ENCODE measurements around the gene PSMD9.

Gene PSMD9

GRCh38 chr12:121957861-121958515 is 69.4 kb downstream of the PSMD9 start:
- Histone ChIP-seq H3F3A (ENCODE audit: low read depth) (no peaks in the 10 kb centered on the region), H2AFZ (ENCODE audit: low read length) (no peak overlapping the region), H3K36me3 (ENCODE audit: insufficient read depth, low read length) (no peaks in the 10 kb centered on the region), H3K4me2 (ENCODE audit: low read depth, low read length, poor library complexity, severe bottlenecking) (no peak overlapping the region), H3K4me3 (ENCODE audit: low read length, poor library complexity, severe bottlenecking) (no peak overlapping the region), H3K4me1 (ENCODE audit: insufficient read depth, low read length, poor library complexity, severe bottlenecking) (no peaks in the 10 kb centered on the region), H3K9me3 (ENCODE audit: insufficient read depth, low read depth, low read length) (no peaks in the 10 kb centered on the region), H3K79me2 (ENCODE audit: insufficient read depth, low read length) (no peaks in the 10 kb centered on the region), H4K20me1 (ENCODE audit: insufficient read depth, low read length, poor library complexity, severe bottlenecking) (no peaks in the 10 kb centered on the region), H3K9ac (ENCODE audit: low read depth, low read length, poor library complexity, severe bottlenecking) (no peak overlapping the region), H3K27me3 (ENCODE audit: insufficient read depth, low read length, poor library complexity, severe bottlenecking) (no peaks in the 10 kb centered on the region), H3K9me2 (replicated peaks; ENCODE audit: low read depth, low read length) (no peaks in the 10 kb centered on the region)
- TF ChIP-seq, protein P1, sequence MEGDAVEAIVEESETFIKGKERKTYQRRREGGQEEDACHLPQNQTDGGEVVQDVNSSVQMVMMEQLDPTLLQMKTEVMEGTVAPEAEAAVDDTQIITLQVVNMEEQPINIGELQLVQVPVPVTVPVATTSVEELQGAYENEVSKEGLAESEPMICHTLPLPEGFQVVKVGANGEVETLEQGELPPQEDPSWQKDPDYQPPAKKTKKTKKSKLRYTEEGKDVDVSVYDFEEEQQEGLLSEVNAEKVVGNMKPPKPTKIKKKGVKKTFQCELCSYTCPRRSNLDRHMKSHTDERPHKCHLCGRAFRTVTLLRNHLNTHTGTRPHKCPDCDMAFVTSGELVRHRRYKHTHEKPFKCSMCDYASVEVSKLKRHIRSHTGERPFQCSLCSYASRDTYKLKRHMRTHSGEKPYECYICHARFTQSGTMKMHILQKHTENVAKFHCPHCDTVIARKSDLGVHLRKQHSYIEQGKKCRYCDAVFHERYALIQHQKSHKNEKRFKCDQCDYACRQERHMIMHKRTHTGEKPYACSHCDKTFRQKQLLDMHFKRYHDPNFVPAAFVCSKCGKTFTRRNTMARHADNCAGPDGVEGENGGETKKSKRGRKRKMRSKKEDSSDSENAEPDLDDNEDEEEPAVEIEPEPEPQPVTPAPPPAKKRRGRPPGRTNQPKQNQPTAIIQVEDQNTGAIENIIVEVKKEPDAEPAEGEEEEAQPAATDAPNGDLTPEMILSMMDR (conservative IDR thresholded peaks at IDR 0.05; ENCODE audit: low read length), result no peak
- TF ChIP-seq EZH2phosphoT487 (IDR thresholded peaks at IDR 0.05; ENCODE audit: borderline replicate concordance), result no peak

- H3K4me2 ChIP-seq (ENCODE audit: low read depth, low read length, poor library complexity, severe bottlenecking), result no peak overlapping the region
- H3K9ac ChIP-seq (ENCODE audit: low read depth, low read length, poor library complexity, severe bottlenecking), result no peak overlapping the region
- H3K4me3 ChIP-seq (ENCODE audit: low read length, poor library complexity, severe bottlenecking), result no peak overlapping the region
- H3K4me1 ChIP-seq (ENCODE audit: insufficient read depth, low read length, poor library complexity, severe bottlenecking), result no peaks in the 10 kb centered on the region
- no peaks in the 10 kb centered on the region for H3K9me2 ChIP-seq (replicated peaks; ENCODE audit: low read depth, low read length)
- TF ChIP-seq, protein P1 (conservative IDR thresholded peaks at IDR 0.05; ENCODE audit: low read length), result no peak
- no peak for TF ChIP-seq EZH2phosphoT487 (IDR thresholded peaks at IDR 0.05; ENCODE audit: borderline replicate concordance)
- H3F3A ChIP-seq (ENCODE audit: low read depth), result no peaks in the 10 kb centered on the region
- H3K79me2 ChIP-seq (ENCODE audit: insufficient read depth, low read length), result no peaks in the 10 kb centered on the region
- H3K36me3 ChIP-seq (ENCODE audit: insufficient read depth, low read length), result no peaks in the 10 kb centered on the region
- no peaks in the 10 kb centered on the region for H3K9me3 ChIP-seq (ENCODE audit: insufficient read depth, low read depth, low read length)
- H4K20me1 ChIP-seq (ENCODE audit: insufficient read depth, low read length, poor library complexity, severe bottlenecking), result no peaks in the 10 kb centered on the region
- no peak overlapping the region for H2AFZ ChIP-seq (ENCODE audit: low read length)
- H3K27me3 ChIP-seq (ENCODE audit: insufficient read depth, low read length, poor library complexity, severe bottlenecking), result no peaks in the 10 kb centered on the region
Measured at GRCh38 chr12:121958541-121959240, 70.1 kb downstream of the PSMD9 start.

- Histone ChIP-seq H3K27me3 (ENCODE audit: insufficient read depth, low read length, poor library complexity, severe bottlenecking) (no peaks in the 10 kb centered on the region), H3K79me2 (ENCODE audit: insufficient read depth, low read length) (no peaks in the 10 kb centered on the region), H3K9ac (ENCODE audit: low read depth, low read length, poor library complexity, severe bottlenecking) (no peak overlapping the region), H3K9me3 (ENCODE audit: insufficient read depth, low read depth, low read length) (no peaks in the 10 kb centered on the region), H3K4me3 (ENCODE audit: low read length, poor library complexity, severe bottlenecking) (no peak overlapping the region), H3K4me1 (ENCODE audit: insufficient read depth, low read length, poor library complexity, severe bottlenecking) (peaks cover 5% of the 10 kb centered on the region), H4K20me1 (ENCODE audit: insufficient read depth, low read length, poor library complexity, severe bottlenecking) (no peaks in the 10 kb centered on the region), H3K36me3 (ENCODE audit: insufficient read depth, low read length) (no peaks in the 10 kb centered on the region), H3K9me2 (replicated peaks; ENCODE audit: low read depth, low read length) (no peaks in the 10 kb centered on the region), H3F3A (ENCODE audit: low read depth) (no peaks in the 10 kb centered on the region), H2AFZ (ENCODE audit: low read length) (no peak overlapping the region), H3K4me2 (ENCODE audit: low read depth, low read length, poor library complexity, severe bottlenecking) (no peak overlapping the region)
- TF ChIP-seq EZH2phosphoT487 (IDR thresholded peaks at IDR 0.05; ENCODE audit: borderline replicate concordance), result no peak
- TF ChIP-seq, protein P1 (conservative IDR thresholded peaks at IDR 0.05; ENCODE audit: low read length), result no peak
Measured at GRCh38 chr12:121960541-121960940, 72.0 kb downstream of the PSMD9 start.

Measured in Loucy (cell line).